Measurements from ENCODE around the gene ARL16. TPM values are rescaled to one million over a fixed set of nuclear protein-coding genes. Genes with fewer than 3 reads are reported as not detected.

Gene ARL16
- polyA plus RNA-seq, 1 of the 3 experiments (the other 2 are of a cell fraction) = 148 TPM

DNA sequence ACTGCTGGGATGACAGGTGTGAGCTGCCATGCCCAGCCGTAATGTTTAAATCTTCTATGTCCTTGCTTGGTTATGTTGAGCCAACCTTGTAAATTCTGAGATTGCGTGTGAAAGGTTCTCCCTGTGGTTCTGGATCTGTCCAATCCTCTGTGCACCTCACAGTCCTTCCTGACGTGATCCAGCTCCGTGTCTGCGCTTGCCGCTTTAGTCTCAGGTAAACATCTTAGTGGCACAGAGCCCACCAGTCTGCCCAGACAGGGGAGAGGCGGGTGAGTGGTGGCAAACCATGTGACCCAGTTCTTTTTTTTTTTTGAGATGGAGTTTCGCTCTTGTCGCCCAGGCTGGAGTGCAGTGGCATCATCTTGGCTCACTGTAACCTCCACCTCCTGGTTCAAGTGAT, 42.4 kb upstream of the ARL16 start:
- CTCF ChIA-PET = interaction anchor here (0.7 to 5.3 kb wide), 8 partner anchors 8 to 233 kb away, joined by 3 to 41 read pairs (median 6); partner anchors contain the start of gene SLC25A10
- no peaks in the 10 kb centered on the region for H3K9me2 ChIP-seq
- 54% methylated on average over 9 of the region's 9 CpGs for WGBS (ENCODE audit: low lambda C conversion rate)

DNA sequence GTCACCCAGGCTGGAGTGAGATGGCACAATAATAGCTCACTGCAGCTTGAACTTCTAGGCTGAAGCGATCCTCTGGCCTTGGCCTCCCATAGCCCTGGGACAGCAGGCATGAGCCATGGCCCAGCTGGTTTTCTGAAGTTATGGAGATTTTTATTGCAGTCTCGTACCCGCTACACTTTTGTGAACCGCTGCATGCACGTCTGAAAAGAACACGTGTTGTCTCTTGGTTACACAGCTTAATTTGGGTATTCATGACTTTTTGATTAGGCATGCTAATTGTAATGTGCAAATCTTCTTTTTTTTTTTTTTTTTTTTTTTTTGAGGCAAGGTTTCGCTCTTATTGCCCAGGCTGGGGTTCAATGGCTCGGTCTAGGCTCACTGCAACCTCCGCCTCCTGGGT, 41.8 kb upstream of the ARL16 start:
- Histone ChIP-seq H4K20me1 (ENCODE audit: insufficient read depth) (no peaks in the 10 kb centered on the region), H3K9me2 (no peaks in the 10 kb centered on the region), H2AFZ (ENCODE audit: low read depth) (no peak overlapping the region), H3K79me2 (ENCODE audit: insufficient read depth) (no peaks in the 10 kb centered on the region), H3K9me3 (no peaks in the 10 kb centered on the region), H3K4me3 (ENCODE audit: low read depth in 2 of 2, low read length in 1 of 2) (no peak overlapping the region), H3K27me3 (ENCODE audit: insufficient read depth) (no peaks in the 10 kb centered on the region; the same call in 1 of the 2 replicates), H3F3A (replicated peaks; ENCODE audit: insufficient read depth) (peaks cover 12% of the 10 kb centered on the region), H3K36me3 (replicated peaks in 1 of 2; ENCODE audit: control insufficient read depth in 1 of 2, insufficient read depth in 2 of 2, low read length in 1 of 2) (no peaks in the 10 kb centered on the region), H3K27ac (ENCODE audit: low read depth in 2 of 2, low read length in 1 of 2) (no peak overlapping the region), H3K4me1 (ENCODE audit: control insufficient read depth in 1 of 2, insufficient read depth in 2 of 2, low read depth in 1 of 2, low read length in 1 of 2) (peaks cover 0 to 3% of the 10 kb centered on the region in 2 experiments; a peak in 1 of 4 replicates), H3K4me2 (no peak overlapping the region), H3K9ac (no peak overlapping the region)
- ChIA-PET CTCF (interaction anchor here (0.7 to 5.3 kb wide), 12 partner anchors 9 to 234 kb away, joined by 3 to 41 read pairs (median 4); partner anchors contain the start of gene SLC25A10), POLR2A (interaction anchor here (4.9 kb wide), 1 partner anchor 12 kb away, joined by 30 read pairs; the partner anchor contains the start of gene SLC25A10)
- DNase-seq = no peak
- TF ChIP-seq MXI1 (IDR thresholded peaks at IDR 0.05; ENCODE audit: low read depth, low read length) = no peak
- no peak for TF ChIP-seq MEF2A (IDR thresholded peaks at IDR 0.05; ENCODE audit: borderline replicate concordance, low read depth)
- no peak for TF ChIP-seq RXRA (IDR thresholded peaks at IDR 0.05; ENCODE audit: borderline replicate concordance, low read depth)
- no peak for TF ChIP-seq NRF1 (IDR thresholded peaks at IDR 0.05; ENCODE audit: low read depth, low read length)
- TF ChIP-seq SIN3A (IDR thresholded peaks at IDR 0.05; ENCODE audit: borderline replicate concordance, low read depth, low read length) = no peak
- no peak for TF ChIP-seq EZH2phosphoT487 (IDR thresholded peaks at IDR 0.05; ENCODE audit: borderline replicate concordance, low read depth)
- TF ChIP-seq RCOR1 (IDR thresholded peaks at IDR 0.05; ENCODE audit: low read length) = no peak
- TF ChIP-seq ELF1 (IDR thresholded peaks at IDR 0.05) = no peak
- TF ChIP-seq CHD2 (IDR thresholded peaks at IDR 0.05; ENCODE audit: low read length, partially characterized antibody) = no peak
- TF ChIP-seq, protein P1, sequence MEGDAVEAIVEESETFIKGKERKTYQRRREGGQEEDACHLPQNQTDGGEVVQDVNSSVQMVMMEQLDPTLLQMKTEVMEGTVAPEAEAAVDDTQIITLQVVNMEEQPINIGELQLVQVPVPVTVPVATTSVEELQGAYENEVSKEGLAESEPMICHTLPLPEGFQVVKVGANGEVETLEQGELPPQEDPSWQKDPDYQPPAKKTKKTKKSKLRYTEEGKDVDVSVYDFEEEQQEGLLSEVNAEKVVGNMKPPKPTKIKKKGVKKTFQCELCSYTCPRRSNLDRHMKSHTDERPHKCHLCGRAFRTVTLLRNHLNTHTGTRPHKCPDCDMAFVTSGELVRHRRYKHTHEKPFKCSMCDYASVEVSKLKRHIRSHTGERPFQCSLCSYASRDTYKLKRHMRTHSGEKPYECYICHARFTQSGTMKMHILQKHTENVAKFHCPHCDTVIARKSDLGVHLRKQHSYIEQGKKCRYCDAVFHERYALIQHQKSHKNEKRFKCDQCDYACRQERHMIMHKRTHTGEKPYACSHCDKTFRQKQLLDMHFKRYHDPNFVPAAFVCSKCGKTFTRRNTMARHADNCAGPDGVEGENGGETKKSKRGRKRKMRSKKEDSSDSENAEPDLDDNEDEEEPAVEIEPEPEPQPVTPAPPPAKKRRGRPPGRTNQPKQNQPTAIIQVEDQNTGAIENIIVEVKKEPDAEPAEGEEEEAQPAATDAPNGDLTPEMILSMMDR (IDR thresholded peaks at IDR 0.05) = no peak
- no peak for TF ChIP-seq EP300 (IDR thresholded peaks at IDR 0.05; ENCODE audit: borderline replicate concordance in 1 of 2, low read depth in 1 of 2, low read length in 1 of 2)
- TF ChIP-seq TEAD4 (IDR thresholded peaks at IDR 0.05; ENCODE audit: borderline replicate concordance, insufficient read depth) = no peak
- no peak for TF ChIP-seq POLR2AphosphoS5 (IDR thresholded peaks at IDR 0.05; ENCODE audit: low read depth, low read length)
- TF ChIP-seq, protein P2, sequence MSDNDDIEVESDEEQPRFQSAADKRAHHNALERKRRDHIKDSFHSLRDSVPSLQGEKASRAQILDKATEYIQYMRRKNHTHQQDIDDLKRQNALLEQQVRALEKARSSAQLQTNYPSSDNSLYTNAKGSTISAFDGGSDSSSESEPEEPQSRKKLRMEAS (IDR thresholded peaks at IDR 0.05; ENCODE audit: low read depth) = no peak
- TF ChIP-seq, protein P3, sequence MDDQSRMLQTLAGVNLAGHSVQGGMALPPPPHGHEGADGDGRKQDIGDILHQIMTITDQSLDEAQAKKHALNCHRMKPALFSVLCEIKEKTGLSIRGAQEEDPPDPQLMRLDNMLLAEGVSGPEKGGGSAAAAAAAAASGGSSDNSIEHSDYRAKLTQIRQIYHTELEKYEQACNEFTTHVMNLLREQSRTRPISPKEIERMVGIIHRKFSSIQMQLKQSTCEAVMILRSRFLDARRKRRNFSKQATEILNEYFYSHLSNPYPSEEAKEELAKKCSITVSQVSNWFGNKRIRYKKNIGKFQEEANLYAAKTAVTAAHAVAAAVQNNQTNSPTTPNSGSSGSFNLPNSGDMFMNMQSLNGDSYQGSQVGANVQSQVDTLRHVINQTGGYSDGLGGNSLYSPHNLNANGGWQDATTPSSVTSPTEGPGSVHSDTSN (IDR thresholded peaks at IDR 0.05) = no peak
- no peak for TF ChIP-seq TAF1 (IDR thresholded peaks at IDR 0.05; ENCODE audit: borderline replicate concordance, low read depth, low read length)
- TF ChIP-seq, protein P4, sequence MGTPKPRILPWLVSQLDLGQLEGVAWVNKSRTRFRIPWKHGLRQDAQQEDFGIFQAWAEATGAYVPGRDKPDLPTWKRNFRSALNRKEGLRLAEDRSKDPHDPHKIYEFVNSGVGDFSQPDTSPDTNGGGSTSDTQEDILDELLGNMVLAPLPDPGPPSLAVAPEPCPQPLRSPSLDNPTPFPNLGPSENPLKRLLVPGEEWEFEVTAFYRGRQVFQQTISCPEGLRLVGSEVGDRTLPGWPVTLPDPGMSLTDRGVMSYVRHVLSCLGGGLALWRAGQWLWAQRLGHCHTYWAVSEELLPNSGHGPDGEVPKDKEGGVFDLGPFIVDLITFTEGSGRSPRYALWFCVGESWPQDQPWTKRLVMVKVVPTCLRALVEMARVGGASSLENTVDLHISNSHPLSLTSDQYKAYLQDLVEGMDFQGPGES (IDR thresholded peaks at IDR 0.05; ENCODE audit: low read depth, low read length) = no peak
- WGBS (ENCODE audit: low lambda C conversion rate) = 85% methylated on average over 9 of the region's 9 CpGs

More for the DNA sequence above, 42.4 kb upstream of the ARL16 start:
- Histone ChIP-seq H3K9me3 (no peaks in the 10 kb centered on the region), H3K79me2 (ENCODE audit: insufficient read depth) (no peaks in the 10 kb centered on the region), H3K4me1 (ENCODE audit: control insufficient read depth in 1 of 2, insufficient read depth in 2 of 2, low read depth in 1 of 2, low read length in 1 of 2) (peaks cover 0 to 3% of the 10 kb centered on the region in 2 experiments; a peak in 1 of 4 replicates), H3K9ac (no peak overlapping the region), H2AFZ (ENCODE audit: low read depth) (no peak overlapping the region), H4K20me1 (ENCODE audit: insufficient read depth) (no peaks in the 10 kb centered on the region), H3K4me3 (ENCODE audit: low read depth in 2 of 2, low read length in 1 of 2) (no peak overlapping the region), H3K36me3 (replicated peaks in 1 of 2; ENCODE audit: control insufficient read depth in 1 of 2, insufficient read depth in 2 of 2, low read length in 1 of 2) (no peaks in the 10 kb centered on the region), H3K27ac (ENCODE audit: low read depth in 2 of 2, low read length in 1 of 2) (no peak overlapping the region), H3F3A (replicated peaks; ENCODE audit: insufficient read depth) (peaks cover 15% of the 10 kb centered on the region), H3K4me2 (no peak overlapping the region), H3K27me3 (ENCODE audit: insufficient read depth) (no peaks in the 10 kb centered on the region; the same call in 1 of the 2 replicates)
- TF ChIP-seq, protein P1 (IDR thresholded peaks at IDR 0.05) = no peak
- TF ChIP-seq RAD21 (IDR thresholded peaks at IDR 0.05; ENCODE audit: low read length) (no peak), MEF2A (IDR thresholded peaks at IDR 0.05; ENCODE audit: borderline replicate concordance, low read depth) (no peak)
- DNase-seq = no peak
- POLR2A ChIA-PET = interaction anchor here (4.9 kb wide), 1 partner anchor 13 kb away, joined by 30 read pairs; the partner anchor contains the start of gene SLC25A10
